Kidney (tissue), 14 donors: ENCODE measurements around the gene PTPRC. TPM values are rescaled to one million over a fixed set of nuclear protein-coding genes. Genes with fewer than 3 reads are reported as not detected.

ENCODE experiments used
- DNase-seq, 5 donors: peaks; one replicate each; pipeline ENCODE4 v3.0.0-alpha.2; 2013 to 2020
- FAIRE-seq: peaks from 2 replicates; lab custom pipeline; 2012; peaks lifted over from hg19 to GRCh38; lab: Jason Lieb, UNC
- H3K27ac ChIP-seq, 2 donors: one replicate each; pipeline ENCODE4 v1.7.0; 2013; ENCODE audit warnings: low read depth in 2 of 2, low read length in 2 of 2, inconsistent platforms in 1 of 2
- H3K27me3 ChIP-seq: one replicate; pipeline ENCODE4 v1.7.1; 2013; ENCODE audit warnings: low read length, inconsistent platforms; ENCODE audit not compliant: control insufficient read depth, insufficient read depth
- H3K36me3 ChIP-seq, 3 donors: one replicate each; pipeline versions ENCODE4 v1.7.0 to v1.7.1; 2013; ENCODE audit warnings: low read length in 3 of 3, control low read depth in 1 of 3, inconsistent platforms in 1 of 3; ENCODE audit not compliant: insufficient read depth in 3 of 3, control insufficient read depth in 2 of 3
- H3K4me1 ChIP-seq, 3 donors: one replicate each; pipeline versions ENCODE4 v1.7.0 to v1.7.1; 2013; ENCODE audit warnings: low read length in 3 of 3, inconsistent platforms in 1 of 3, low read depth in 1 of 3; ENCODE audit not compliant: control insufficient read depth in 2 of 3, insufficient read depth in 2 of 3
- H3K4me3 ChIP-seq, 3 donors: one replicate each; pipeline versions ENCODE4 v1.7.0 to v1.8.1; 2013; ENCODE audit warnings: low read length in 3 of 3, control low read depth in 1 of 3, inconsistent platforms in 1 of 3
- H3K9ac ChIP-seq, 3 donors: one replicate each; pipeline versions ENCODE4 v1.7.0 to v1.7.1; 2013; ENCODE audit warnings: low read length in 3 of 3, control low read depth in 1 of 3, inconsistent platforms in 1 of 3
- H3K9me3 ChIP-seq, 3 donors: one replicate each; pipeline versions ENCODE4 v1.7.0 to v1.7.1; 2013; ENCODE audit warnings: low read length in 3 of 3, control low read depth in 1 of 3, inconsistent platforms in 1 of 3; ENCODE audit not compliant: control insufficient read depth in 2 of 3, insufficient read depth in 1 of 3
- CTCF ChIP-seq: IDR thresholded peaks from 3 replicates; pipeline ENCODE4 v1.5.1; 2012; ENCODE audit warnings: mild to moderate bottlenecking, moderate library complexity, borderline replicate concordance; ENCODE audit not compliant: insufficient read depth; ENCODE audit errors: extremely low read depth
- intact Hi-C: fragments of 100-400 bp; cut with DNase I; formaldehyde crosslinking; loops from one replicate; pipeline ENCODE4 v1.11.1; 2022
- polyA plus RNA-seq: library from polyadenylated mRNA; stranded (reverse); fragments of 350-450 nt; fragmentation: Illumina TruSeq; extraction: RNeasy Lipid Tissue Mini Kit (QIAGEN cat#74804); gene quantifications from one replicate; pipeline ENCODE4 v1.2.3, GENCODE V29; 2014; ENCODE audit warnings: low read depth, low replicate concordance; ENCODE audit not compliant: insufficient read depth
- total RNA-seq: library from RNA; stranded (reverse); fragmentation: NEBNext Ultra II Directional; extraction: Animal tissue kit (Norgen Biotek cat#: 25700); gene quantifications from one replicate; pipeline ENCODE4 v1.2.1, GENCODE V29; 2021
- donor health status: control.
- donor health status: control.
- donor health status: control.
- donor health status: control.
- donor health status: control.
- donor health status: DM: yes; HTN: yes; CAD: no.
- donor health status: Normal renal cell carcinoma (clear cell type).

The PTPRC gene
- total and polyA plus RNA-seq, 2 donors from 2014 or later, result 1.4 to 60.2 TPM

DNA sequence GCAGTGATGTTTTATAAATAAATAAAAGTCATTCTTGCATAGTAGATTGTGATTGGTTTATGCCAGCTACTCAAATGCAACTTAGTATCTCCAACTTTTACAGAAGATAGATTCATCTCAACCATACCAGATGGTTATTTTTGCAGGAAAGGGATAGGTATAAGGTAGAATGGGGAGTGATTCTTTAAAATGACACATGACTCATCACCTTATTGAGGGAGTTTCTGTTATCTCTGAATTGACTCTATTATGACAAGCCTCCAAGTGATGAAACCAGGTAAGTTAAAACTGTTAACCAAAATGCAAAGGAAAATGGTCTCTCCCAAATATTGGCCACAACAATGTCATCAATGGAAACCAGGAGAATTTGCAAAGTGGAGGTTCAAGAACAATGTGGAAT lies 54.5 kb downstream of the PTPRC start:
- DNase-seq (no peak), FAIRE-seq (no peak)
- no peaks in the 10 kb centered on the region for H3K36me3 ChIP-seq
- TF ChIP-seq CTCF, result no peak
- no peak overlapping the region for H3K4me3 ChIP-seq
- no peaks in the 10 kb centered on the region for H3K9me3 ChIP-seq
- H3K9ac ChIP-seq, result no peak overlapping the region
- no peaks in the 10 kb centered on the region for H3K4me1 ChIP-seq
- intact Hi-C loops, result no loop called here
- H3K27me3 ChIP-seq, result no peaks in the 10 kb centered on the region
- no peak overlapping the region for H3K27ac ChIP-seq

DNA sequence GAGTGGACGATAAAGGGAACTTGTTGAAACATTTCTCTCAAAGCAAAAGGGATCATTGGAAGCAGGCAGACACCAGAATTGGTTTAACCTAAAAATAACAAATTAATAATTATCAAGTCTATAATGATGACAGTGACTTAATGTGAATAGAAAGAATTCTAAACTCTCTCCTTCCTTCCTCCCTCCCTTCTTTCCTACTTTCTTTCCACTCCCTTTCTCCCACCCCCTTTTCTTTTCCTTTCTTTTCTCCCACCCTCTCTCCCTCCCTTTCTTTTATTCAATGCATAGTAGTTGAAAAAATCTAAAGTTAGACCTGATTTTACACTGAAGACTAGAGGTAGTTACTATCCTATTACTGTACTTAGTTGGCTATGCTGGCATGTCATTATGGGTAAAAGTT lies 55.7 kb downstream of the PTPRC start:
- DNase-seq (no peak), FAIRE-seq (no peak)
- Histone ChIP-seq H3K4me1 (no peaks in the 10 kb centered on the region), H3K27ac (no peak overlapping the region), H3K27me3 (no peaks in the 10 kb centered on the region), H3K9me3 (no peaks in the 10 kb centered on the region), H3K4me3 (no peak overlapping the region), H3K36me3 (no peaks in the 10 kb centered on the region), H3K9ac (no peak overlapping the region)
- TF ChIP-seq CTCF, result no peak
- intact Hi-C loops, result no loop called here

DNA sequence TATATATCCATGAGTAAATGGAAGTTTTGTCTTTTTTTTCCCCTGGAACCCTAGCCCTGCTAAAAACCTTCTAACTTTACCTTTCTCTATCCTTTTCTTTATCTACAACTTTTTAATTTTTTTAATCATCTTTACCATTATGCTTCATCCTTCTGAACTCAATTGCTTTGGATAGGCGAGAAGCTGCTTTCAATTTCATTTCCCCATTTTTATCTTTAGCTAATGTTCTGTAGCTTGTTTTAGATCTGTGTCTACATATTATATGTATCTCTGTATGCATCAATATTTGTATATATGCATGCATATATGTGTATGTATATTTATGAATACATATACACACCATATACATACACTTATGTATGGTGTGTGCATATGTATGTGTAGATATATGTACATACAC lies 57.4 kb downstream of the PTPRC start:
- intact Hi-C loops, result no loop called here
- FAIRE-seq (no peak), DNase-seq (no peak)
- Histone ChIP-seq H3K4me3 (no peak overlapping the region), H3K4me1 (no peaks in the 10 kb centered on the region), H3K9ac (no peak overlapping the region), H3K36me3 (no peaks in the 10 kb centered on the region), H3K27ac (no peak overlapping the region), H3K27me3 (no peaks in the 10 kb centered on the region), H3K9me3 (no peaks in the 10 kb centered on the region)
- no peak for TF ChIP-seq CTCF
